GM19463 (cell line): Measurements from ENCODE around the gene TEAD3.

Experiments used
- ATAC-seq: cut with Tn5 transposase; IDR thresholded peaks from one replicate; pipeline ENCODE4 v1.9.1; 2021; ENCODE audit warnings: mild to moderate bottlenecking, moderate library complexity; ENCODE audit not compliant: unreplicated experiment

TEAD3 gene

DNA sequence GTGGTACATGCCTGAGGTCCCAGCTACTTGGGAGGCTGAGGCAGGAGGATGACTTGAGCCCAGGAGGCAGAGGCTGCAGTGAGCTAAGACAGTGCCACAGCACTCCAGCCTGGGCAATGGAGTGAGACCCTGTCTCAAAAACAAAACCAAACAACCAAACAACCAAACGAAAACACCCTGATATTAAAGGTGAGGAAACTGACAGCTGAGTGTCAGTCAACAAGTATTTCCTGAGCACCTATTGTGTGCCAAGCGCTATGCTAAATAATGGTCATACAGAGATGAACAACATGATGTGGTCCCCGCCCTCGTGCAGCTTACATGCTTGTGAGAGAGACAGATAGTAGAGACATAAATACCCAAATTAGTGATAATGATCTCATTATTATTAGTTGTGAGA lies 17.7 kb upstream of the TEAD3 start:
- ATAC-seq, result no peak

DNA sequence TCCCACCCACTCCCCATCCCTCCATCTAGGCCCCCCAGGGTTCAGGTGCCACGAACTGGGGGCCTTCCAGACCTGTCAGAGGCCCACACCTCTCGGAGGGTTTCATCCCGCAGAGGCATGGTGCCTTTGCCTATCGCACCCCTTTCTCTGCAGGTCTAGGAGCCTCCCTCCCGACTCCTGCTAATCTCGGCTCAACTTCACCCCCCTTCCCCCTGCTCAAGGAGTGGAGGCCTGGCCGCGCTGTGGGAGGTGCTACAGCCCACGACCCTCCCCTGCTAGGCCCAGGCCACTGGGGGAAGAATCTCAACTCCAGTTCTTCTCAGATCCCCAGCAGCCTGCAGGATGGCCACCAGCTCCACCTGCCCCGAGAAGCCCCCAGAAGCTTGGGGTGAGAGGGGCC lies 15.9 kb upstream of the TEAD3 start, which contains the start of gene TULP1:
TULP1 (minus strand) TSS at position 157 of the 400 bp plus-strand sequence; CDS start at position 119, 38 bp downstream.
- ATAC-seq, result no peak

DNA sequence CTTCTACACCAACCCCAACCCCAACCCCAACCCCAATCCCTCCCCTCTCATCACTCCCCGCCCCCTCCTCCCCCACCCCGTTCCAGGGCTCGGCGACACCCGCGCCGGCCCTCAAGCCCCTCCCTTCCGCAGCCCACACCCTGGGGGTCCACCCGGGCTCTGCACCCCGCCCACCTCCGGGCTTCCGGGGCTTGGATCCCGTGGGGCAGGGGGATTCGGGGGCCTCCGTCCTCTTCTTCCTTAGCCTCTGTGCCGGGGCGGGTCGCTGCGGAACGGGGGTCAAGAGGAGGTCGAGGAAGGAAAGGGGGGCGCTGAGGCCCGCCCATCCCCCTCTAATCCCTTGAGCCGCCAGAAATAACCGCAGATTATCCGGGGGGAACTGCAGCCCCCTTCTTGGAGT lies 15.1 kb upstream of the TEAD3 start:
- ATAC-seq, result no peak

DNA sequence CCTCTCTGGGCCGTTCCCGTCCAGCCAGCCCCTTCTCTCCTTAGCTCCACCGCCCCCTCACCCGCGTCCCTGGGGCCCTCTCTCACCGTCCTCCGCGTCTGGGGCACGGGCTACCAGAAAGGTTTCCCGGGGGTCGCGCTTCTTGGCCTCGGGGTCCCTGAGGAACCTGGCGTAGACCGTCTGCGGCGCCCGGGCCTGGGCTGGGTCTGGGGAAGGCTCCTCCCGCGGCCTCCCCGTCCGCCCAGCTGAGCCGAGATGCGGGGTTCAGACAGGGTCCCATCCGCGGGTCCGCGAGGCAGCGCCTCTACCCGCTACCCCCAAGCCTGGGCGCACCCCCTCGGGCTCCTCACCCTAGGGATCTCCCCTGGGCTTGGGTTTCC lies 14.7 kb upstream of the TEAD3 start:
- no peak for ATAC-seq

DNA sequence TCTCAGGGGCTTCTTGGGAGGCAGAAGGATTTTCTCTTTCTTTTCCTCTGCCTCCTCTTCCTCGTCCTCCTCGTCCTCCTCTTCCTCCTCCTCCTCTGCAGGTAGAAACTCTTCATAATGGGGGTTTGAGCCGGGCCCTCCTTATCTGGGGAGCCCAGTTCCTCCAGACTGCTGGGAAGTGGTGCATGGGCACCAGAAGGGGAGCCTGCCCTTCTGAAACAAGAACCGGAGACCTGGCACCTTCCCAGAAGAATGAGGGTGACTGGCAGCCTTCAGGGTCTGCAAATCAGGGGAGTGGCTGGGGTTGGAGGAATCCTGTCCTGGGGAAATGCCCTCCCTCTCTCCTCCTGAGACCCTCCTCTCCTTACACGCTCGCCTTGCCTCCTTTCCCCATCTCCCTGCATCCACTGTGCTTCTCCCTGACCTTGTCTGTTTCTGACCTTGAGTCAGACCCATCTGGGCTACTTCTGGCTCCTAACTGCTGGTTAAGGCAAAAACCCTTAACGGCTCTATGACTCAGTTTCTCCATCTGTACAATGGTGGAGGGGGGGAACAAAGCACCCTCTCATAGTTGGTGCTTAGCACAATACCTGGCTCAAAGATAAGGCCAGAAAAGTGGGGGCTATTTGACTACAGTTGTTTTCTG lies 14.2 kb upstream of the TEAD3 start:
- ATAC-seq, result no peak

DNA sequence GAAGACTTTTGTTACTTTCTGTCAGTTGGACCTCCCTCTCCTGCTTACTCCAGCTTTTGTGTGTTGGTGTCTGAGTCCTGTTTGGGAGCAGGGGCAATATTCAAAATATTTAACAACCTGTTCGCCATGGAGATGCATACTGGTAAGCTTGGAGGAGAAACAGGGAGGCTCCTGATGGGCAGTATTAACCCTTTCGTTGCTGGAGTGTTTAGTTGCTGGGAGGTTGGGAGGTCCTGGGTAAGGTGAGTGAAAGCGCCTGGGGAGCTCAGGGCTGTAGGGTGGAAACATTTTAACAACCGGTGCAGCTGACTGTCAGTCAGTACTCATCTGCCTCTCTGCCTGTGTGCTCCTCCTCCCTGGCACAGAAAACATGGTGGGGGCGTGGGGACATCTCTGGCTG lies 11.7 kb upstream of the TEAD3 start:
- no peak for ATAC-seq

DNA sequence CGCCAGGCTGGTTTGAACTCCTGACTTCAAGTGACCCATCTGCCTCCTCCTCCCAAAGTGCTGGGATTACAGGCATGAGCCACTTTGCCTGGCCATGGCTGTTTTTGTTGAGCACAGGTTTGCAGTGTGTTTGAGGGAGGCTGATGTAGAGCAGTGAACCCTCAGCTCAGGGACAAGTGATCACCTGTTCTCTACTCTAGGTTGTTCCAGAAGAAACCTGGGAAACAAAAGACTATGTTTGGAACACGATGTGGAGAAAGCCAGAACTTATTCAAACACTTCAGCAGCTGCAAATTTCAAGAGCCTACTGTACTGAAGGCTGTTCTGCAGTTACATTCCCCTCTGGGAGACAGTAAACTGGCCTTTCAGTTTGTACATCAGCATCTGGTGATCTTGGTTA lies 11.1 kb upstream of the TEAD3 start:
- ATAC-seq, result no peak

DNA sequence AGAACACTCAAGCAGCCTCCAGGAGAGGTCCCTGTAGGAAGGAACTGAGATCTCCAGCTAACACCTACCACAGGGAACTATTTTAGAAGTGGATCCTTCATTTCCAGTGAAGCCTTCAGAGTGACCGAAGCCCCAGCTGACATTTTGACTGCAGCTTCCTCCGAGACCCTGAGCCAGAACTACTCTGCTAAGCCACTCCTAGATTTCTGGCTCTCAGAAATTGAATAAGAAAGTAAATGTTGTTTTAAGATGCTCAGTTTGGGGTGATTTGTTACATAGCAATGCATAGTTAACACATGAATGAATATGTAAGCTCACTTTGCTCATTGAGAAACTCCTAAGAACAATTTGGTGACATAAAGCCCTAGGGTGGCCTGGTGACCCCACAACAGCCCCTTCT lies 10.3 kb upstream of the TEAD3 start:
- ATAC-seq, result no peak

DNA sequence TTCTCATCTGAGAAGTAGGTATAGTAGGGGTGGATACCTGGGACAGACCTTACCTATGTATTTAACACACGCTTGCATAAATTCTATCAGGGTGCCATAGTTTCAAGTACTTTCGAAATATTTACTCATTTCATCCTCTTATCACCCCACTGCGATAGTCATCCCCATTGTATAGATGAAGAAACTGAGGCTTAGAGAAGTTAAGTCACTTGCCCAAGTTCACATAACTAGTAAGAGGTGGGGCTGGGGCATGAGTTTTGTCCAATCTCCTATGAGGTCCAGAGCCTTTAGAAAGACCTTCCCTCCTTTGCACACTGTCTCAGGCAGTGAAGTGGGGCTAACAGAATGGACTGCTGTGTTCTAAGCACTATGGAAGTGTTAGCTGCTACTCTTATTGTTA lies 9.7 kb upstream of the TEAD3 start:
- no peak for ATAC-seq

DNA sequence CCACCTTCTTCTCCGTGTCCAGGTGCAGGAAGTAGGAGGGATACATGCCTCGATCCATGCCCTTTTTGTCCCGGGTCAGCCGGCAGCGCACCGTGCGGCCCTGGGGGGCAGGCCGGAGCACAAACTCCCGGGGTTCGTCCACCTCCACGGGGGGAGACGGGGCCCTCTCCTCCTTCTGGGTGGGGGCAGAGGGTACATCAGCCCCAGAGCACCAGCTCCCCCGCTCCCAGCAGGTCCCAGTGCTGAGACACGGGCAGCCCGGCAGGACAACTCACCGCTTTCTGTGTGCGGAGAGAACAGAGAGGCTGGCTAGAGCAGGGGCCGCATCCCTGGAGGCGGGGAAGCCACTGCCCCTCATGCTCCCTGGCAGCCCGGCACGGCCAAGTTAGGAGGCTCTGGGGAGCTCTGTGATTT lies 9.1 kb upstream of the TEAD3 start:
- ATAC-seq, result no peak

DNA sequence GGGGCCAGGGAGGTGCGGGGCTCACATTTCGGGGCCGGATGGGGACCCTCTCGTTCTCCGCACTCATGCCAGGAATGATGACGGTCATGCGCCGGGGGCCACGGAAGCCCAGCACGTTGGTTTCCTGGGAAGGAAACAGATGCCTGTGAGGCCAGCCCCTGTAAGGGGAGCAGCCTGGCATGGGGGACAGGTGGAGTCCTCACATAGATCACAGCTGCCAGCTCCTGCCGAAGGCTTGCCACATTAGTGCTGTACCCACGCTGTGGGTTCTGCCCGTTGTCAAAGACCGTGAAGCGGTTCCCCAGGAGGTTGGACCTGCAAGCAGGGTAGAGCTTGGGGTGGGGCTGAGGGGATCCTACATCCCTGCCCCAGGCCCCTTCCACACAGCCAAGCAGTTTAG lies 6.7 kb upstream of the TEAD3 start:
- no peak for ATAC-seq

DNA sequence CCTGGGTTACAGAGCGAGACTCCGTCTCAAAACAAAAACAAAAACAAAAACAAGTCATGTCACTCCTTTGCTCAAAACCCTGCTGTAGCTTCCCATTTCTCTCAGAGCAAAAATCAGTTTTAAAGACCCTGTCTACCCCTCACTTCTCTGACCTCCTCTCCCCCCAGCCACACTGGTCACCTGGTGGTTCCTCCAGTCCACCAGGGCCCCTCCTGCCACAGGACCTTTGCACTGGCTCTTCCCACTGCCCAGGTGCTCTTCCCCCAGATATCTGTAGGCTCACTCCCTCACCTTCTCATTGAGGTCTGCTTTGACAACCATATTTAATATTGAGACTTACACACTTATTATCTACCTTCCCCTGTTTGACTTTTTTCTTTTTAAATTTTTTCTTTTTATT lies 4.9 kb upstream of the TEAD3 start:
- ATAC-seq, result no peak

DNA sequence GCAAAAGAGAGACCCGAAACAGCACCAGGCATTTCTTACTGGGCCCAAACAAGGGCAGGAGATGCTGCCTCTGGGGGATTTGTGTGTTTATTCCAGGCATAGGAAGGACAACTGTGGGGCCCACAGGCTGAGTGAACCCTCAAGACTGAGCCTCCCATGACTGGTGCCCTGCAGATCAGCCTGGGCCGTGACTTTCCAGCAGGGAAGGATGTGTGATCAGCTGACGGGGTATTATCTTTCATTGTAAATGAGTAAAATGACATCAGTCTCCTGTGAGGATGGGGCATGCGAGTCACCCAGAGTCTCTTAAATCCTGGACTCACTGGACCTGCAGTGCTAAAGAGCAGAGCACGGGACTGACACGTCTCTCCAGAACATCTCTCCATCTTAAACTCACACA lies 3.9 kb upstream of the TEAD3 start:
- ATAC-seq, result no peak

DNA sequence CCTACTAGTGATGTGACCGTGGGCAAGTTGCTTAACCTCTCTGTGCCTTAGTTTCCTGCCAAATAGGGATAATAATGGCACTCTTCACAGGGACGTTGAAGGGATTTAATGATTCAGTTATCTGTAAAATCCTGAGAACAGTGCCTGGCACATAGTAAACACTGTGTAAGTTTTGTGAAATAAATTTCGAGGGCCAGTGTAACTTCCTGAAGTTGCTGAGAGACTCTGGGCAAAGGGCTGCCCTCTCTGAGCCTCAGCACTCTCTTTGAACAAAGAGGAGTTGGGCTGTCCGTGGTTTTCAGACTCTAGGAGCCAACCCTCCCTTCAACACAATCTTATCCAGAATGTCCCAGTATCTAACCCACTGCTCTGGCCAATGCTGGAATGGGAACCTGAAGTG lies 2.5 kb upstream of the TEAD3 start:
- no peak for ATAC-seq

DNA sequence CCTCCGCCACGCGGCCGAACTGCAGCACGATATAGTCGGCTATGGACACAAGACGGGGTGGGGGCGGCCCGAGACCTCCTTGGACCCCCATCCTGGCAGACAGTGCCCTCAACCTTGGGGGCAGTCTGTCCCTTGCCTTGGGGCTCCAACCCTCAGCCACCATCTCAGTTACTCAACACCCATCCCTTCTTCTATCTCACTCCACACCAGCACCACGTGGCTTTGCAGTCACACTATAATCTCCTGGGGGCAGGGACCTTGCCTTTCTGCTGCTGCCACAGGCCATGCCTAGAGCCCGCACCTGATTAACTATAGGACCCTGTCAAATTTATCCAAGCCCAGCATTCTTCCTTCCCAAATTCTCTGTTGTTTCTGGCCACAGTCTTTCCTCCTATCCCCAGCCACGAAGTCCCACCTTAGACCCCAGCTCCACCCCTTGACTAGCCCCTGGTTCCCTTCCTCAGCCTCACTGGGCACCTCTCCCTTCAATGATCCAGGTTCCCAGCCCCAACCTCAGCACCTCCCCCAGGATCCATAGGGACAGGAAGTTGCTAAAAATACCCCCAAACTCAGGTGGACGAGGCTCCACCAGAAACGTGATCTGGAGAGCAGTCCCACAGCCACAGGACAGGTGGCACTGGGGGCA lies 1.7 kb upstream of the TEAD3 start:
- ATAC-seq, result no peak

DNA sequence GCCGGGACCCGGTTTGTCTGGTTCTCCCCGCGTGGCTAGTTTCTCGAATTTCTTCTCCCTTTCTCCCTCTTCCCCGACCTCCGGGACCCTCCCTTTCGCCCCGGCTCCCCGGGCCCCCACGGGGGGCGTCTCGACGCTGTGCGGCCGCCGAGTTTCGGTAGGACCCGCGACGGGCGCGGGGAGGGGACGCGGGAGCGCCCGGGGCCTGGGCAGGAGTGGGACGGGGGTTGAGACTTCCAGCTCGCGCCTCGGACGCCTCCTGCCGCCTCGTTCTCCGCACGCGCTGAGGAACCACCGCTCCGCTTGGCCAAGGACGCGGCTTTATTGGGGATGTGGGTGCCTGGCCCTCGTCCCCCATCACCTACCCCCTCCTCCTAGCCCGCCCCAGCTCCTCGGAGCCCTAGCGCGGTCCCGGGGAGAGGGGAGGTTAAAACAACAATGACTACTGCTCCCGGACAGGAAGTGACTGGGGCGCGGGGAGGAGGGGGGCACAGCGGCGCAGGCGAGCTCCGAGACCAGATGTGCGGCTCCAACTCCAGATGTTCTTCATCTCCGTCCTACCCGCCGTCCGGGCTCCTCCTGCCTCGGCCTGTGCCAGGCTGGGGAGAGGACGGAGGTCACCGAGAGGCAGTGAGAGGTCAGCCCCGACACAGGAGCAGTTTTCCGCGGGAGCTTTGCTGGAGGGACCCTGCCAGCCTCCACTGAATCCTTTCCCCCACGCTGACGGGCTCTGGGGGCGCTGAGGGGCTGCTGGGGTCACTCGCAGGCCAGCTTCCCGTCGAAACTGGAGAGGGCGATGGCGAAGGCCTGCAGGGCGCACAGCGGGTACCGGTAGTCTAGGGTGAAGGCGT lies 917 bp upstream of the TEAD3 start:
- ATAC-seq, result no peak

DNA sequence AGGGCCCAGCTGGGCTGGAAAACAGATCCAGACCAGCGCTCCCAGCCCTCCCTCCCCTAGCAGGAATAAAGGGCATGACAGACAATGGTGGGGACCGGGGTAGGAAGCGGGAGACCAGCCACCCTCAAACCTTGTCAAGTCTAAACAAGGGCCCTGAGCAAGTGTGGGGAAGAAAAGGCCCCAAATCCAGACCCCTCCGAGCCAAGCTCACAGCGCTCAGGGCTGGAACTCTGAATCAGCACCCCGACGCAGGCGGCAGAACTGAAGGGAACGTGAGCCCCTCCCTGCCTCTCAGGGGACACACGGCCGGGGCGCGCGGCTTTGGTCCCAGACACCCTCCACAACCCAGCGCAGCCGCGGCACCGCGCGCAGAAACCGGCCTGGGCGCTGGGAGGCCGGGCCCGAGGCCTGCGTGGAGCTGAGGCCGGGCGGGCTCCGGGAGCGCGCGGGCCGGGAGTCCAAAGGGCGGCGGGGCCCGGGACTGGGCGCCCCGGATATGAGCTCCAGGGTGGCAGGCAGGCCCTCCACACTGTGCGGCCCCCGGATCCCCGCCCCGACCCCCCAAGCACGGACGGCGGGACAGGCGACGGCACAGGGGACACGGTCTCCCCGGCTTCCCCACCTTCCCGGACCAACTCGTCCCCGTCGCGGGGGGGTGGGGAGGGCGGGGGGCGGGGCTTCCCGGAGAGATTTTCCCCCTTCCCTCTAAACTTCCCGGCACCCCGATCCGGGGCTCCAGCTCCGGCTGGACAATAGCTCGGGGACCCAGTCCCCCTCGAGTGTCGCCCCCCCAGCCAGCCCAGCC lies 641 bp downstream of the TEAD3 start:
- no peak for ATAC-seq

DNA sequence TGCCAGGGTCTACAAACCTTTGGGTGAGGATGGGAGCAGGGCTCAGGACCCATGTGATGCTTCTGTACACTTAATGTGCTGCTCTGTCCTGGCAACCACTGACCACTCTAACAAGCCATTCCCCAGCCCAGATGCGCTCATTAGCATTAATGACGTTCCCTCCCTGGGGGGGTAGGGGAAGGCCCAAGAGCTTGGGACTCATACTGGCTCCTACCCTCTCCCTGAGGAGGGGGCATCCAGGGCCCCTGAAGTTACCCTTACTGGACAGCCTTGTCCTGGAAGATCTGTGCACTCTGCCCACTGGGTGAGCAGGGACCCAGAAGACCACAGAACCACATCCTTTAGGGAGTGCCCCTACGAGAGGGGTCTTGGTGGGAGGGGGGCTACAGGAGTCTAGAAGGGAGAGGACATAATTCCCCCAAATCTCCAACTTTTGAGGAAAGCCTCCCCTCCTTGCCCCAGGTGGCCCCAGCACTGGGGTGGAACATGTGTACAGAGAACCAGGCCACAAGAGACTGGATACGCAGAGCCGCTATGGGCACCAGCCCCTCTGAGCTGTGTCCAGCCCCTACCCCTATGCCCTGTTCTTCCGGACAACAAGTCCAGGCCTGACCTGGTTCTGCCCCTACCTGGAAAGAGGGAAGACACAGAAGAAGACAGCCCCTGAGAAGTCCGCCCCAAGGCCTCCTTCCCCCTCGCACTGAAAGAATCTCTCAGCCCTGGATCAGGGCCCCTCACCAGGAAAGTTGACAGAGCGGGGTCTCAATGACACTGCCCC lies 1.4 kb downstream of the TEAD3 start:
- ATAC-seq, result no peak

DNA sequence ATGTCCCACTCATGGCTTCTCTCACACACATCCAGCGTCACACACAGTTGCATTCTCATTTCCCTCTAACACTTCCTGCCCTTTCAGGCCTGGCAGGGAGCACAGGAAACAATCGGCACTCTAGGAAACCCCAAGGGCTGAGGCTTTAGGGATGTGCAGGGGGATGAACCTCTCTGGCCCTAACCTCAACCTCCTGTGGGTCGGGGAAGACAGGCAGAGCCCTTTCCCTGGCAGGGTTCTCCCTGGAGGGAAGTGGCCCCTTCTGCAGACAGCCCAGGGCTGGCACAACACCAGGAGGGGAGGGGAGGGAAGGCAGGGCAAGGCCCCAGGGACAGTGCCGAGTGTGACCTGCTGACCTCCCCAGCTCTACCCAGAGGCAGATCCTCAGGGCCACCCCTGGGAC lies 2.7 kb downstream of the TEAD3 start:
- no peak for ATAC-seq

DNA sequence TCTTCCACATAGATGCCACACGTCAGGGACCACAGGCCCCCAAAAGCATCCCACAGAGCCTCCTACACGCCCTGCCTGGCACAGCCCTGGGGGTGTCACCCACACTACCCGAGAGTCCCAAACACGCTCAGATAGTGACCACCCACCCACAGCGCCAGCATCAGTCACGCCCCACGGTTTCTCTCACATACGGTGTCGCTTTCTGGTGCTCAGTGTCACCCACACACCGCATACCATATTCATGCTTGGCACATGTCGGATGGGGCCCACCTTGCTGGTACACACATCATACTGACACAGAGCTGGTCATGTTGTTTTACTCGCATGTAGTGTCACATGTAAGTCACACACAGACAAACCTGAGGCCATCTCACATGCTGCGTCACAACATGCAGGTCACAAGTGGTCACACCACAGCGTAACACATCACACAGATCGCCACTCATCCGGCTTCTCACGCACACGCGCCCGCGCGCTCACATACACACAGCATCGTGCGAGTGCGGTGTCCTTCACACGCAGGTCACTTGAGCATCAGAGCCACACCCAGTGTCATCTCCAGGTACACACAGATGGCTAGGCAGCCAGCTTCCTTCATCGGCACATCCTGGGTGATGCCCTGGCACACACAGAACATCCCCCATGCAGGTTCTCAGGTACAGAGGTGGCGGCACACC lies 3.4 kb downstream of the TEAD3 start:
- ATAC-seq, result no peak
